ENCODE results near the gene SEC62. TPM values are rescaled to one million over a fixed set of nuclear protein-coding genes. Genes with fewer than 3 reads are reported as not detected.

The SEC62 gene
- total RNA-seq, 6 experiments from 2014 or later: 124 to 153 (median 133) TPM

DNA sequence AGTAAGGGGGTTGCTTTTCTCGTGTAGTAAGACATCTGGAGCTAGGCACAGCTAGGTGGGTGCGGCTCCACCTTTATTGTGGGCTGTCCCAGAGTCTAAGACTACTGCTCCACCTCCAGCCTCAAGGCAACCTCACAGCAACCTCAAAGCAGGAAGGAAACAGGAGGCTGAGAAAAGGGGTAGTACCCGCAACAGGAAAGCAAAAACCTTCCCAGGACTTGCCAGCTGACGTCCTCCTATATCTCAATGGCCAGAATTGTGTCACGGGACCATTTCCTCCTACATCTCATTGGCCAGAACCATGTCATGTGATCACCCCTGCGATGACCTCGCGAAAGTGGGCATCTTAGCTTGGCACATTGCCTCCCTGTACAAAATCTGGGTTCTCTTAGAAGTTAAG, 66.9 kb downstream of the SEC62 start:
- no peak for DNase-seq
- Mint-ChIP-seq H3K27me3 (ENCODE audit: insufficient read depth) (peaks cover 11% of the 10 kb centered on the region), H3K4me3 (no peak overlapping the region), H3K4me1 (ENCODE audit: low read depth) (no peaks in the 10 kb centered on the region; the same call in 1 of the 2 replicates), H3K9me3 (no peaks in the 10 kb centered on the region), H3K36me3 (ENCODE audit: low read depth) (no peaks in the 10 kb centered on the region), H3K27ac (no peak overlapping the region)
- TF ChIP-seq, protein P1, sequence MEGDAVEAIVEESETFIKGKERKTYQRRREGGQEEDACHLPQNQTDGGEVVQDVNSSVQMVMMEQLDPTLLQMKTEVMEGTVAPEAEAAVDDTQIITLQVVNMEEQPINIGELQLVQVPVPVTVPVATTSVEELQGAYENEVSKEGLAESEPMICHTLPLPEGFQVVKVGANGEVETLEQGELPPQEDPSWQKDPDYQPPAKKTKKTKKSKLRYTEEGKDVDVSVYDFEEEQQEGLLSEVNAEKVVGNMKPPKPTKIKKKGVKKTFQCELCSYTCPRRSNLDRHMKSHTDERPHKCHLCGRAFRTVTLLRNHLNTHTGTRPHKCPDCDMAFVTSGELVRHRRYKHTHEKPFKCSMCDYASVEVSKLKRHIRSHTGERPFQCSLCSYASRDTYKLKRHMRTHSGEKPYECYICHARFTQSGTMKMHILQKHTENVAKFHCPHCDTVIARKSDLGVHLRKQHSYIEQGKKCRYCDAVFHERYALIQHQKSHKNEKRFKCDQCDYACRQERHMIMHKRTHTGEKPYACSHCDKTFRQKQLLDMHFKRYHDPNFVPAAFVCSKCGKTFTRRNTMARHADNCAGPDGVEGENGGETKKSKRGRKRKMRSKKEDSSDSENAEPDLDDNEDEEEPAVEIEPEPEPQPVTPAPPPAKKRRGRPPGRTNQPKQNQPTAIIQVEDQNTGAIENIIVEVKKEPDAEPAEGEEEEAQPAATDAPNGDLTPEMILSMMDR (IDR thresholded peaks at IDR 0.05): no peak

DNA sequence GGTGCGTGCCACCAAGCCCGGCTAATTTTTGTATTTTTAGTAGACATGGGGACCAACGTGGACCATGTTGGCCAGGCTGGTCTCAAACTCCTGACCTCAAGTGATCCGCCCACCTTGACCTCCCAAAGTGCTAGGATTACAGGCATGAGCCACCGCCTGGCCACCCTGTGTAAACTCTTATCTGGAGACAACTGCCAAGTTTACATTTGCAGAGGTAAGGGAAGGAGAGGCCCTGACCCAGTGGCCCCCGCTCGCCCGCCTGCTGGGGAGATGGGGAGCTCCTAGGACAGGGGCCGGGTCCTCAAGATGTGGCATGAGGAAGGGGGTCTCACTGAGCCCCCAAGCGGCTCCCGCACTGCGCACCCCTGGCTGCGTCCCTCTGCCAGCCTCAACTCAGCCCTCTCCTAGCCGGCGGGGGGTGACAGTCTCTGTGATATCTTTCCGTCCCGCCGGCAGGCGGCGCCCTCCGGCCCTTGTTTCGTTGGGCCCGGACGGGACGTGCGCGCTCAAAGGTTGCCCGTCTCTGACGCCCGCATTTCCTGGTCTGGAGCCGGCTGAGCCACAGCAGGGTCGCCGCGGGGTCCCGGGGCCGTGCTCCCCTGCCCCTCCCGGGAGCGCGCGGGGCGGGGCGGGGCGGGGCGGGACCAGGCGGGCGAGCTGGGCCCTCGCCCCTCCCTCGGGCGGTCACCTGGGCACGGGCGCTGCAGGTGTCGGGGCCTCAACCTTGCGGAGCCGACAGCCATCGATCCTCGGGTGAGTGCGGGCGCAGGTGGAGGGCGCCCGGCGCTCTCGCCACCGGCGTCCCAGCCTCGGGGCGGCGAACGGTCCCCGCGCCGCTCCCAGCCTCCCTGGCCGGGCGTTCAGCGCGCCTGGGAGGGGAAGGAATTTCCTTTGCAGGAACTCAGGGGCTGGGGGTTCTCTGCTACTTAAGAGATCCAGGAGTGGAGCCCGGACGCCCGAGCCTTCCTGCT, 71.1 kb downstream of the SEC62 start, which contains the start of gene GPR160:
TSS of gene GPR160 (plus strand) at position 533 of the 971 bp plus-strand sequence. CDS start 45,978 bp downstream, outside the sequence.
- H3K27ac Mint-ChIP-seq: no peak within 1 kb of the TSS
- no peaks in the 10 kb centered on the region for H3K36me3 Mint-ChIP-seq (ENCODE audit: low read depth)
- H3K9me3 Mint-ChIP-seq: no peaks in the 10 kb centered on the region
- peak within 1 kb of the TSS; percentile 39 for H3K4me3 Mint-ChIP-seq
- peaks cover 24% of the 10 kb centered on the region for H3K27me3 Mint-ChIP-seq (ENCODE audit: insufficient read depth)
- TF ChIP-seq, protein P1 (IDR thresholded peaks at IDR 0.05): peak; percentile 79
- DNase-seq: no peak
- H3K4me1 Mint-ChIP-seq (ENCODE audit: low read depth): peaks cover 7% of the 10 kb centered on the region

DNA sequence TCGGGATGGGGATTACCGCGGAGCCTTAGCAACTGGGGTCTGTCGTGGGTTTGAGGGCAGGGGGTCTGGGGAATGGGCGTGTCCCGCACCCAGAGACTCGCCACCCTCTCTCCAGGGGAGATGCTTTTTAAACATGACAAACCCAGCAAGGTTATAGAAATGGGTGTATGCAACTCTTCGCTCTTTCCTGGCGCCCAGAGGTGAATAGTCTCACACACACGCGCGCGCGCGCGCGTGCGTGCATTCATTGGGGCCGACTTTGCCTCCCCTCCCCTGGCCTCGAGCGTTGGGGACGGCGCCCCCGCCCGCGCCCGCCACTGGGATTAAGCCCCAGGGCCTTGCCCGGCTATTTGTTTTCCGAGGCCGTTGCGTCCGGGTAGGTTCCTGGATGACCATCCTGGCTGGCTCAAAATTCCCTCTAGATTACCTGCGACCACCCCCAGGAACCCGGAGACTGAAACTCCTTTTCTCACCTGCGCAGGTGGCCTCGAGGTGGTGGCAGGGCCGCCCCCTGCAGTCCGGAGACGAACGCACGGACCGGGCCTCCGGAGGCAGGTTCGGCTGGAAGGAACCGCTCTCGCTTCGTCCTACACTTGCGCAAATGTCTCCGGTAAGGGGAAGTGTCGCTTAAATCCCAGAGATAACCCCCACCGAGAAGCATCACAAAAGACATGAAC, 72.0 kb downstream of the SEC62 start:
- TF ChIP-seq, protein P1 (IDR thresholded peaks at IDR 0.05): no peak
- H3K4me1 Mint-ChIP-seq (ENCODE audit: low read depth): peaks cover 7% of the 10 kb centered on the region
- H3K9me3 Mint-ChIP-seq: no peaks in the 10 kb centered on the region
- peak overlapping the region; percentile 39; the same call in 1 of the 2 replicates for H3K4me3 Mint-ChIP-seq
- DNase-seq: no peak
- H3K36me3 Mint-ChIP-seq (ENCODE audit: low read depth): no peaks in the 10 kb centered on the region
- no peak overlapping the region for H3K27ac Mint-ChIP-seq
- peaks cover 29% of the 10 kb centered on the region for H3K27me3 Mint-ChIP-seq (ENCODE audit: insufficient read depth)

DNA sequence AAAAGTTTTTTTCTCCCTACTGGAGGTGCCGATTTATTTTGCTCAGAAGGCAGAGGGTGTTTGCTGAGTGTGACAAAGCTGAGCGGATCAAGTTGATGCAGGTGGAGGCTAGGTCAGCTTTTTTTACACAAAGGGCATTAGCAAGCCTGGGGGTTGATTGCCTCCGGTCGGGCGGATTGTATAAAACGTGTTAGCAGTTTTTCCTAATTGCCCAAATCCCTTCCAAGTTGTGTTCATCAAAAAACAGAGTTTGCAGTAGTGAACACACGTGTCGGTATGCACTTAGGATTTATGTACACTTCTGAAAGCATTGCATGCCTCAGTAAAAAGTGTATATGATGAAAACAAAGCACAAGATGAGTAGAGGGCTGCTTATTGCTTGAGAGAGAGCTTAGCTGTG, 73.8 kb downstream of the SEC62 start:
- Mint-ChIP-seq H3K27ac (no peak overlapping the region), H3K36me3 (ENCODE audit: low read depth) (no peaks in the 10 kb centered on the region), H3K27me3 (ENCODE audit: insufficient read depth) (peaks cover 31% of the 10 kb centered on the region), H3K9me3 (no peaks in the 10 kb centered on the region), H3K4me1 (ENCODE audit: low read depth) (peaks cover 7% of the 10 kb centered on the region), H3K4me3 (no peak overlapping the region)
- TF ChIP-seq, protein P1 (IDR thresholded peaks at IDR 0.05): no peak
- DNase-seq: no peak

DNA sequence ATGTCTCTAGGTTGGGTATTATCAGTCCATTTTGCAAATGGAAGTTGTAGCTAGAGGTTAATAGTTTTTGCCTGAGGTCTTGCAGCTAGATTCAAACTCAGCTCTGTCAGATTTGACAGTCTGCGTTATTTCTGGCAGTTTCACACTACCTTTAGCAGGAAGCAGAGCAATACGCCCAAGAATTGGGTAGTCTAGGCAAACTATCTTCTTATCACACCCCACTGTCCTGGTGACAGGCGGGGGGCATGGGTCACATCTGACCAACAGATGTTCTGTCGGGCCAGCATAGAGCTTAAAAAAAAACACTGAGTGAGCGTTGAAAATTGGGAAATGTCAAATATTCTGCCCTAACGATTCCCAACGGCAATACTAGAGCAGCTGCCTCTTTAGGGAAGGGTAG, 76.9 kb downstream of the SEC62 start:
- Mint-ChIP-seq H3K36me3 (ENCODE audit: low read depth) (no peaks in the 10 kb centered on the region), H3K27ac (no peak overlapping the region), H3K4me1 (ENCODE audit: low read depth) (peaks cover 13% of the 10 kb centered on the region), H3K9me3 (no peaks in the 10 kb centered on the region), H3K4me3 (no peak overlapping the region), H3K27me3 (ENCODE audit: insufficient read depth) (peaks cover 31% of the 10 kb centered on the region)
- TF ChIP-seq, protein P1 (IDR thresholded peaks at IDR 0.05): no peak
- no peak for DNase-seq

All from HFFc6 (cell line).